Type B pancreatic cell (in vitro differentiated cells): ENCODE measurements around the gene IL1RAPL1. TPM values are rescaled to one million over a fixed set of nuclear protein-coding genes. Genes with fewer than 3 reads are reported as not detected.

Source experiments
- DNase-seq: peaks from one replicate; pipeline ENCODE4 v3.0.0; 2021; ENCODE audit warnings: mixed read lengths; ENCODE audit not compliant: unreplicated experiment; ENCODE audit errors: extremely low spot score
- H3K27ac Mint-ChIP-seq: 2 replicates; pipeline ENCODE4 v1.8.0; 2021; ENCODE audit warnings: mild to moderate bottlenecking, mixed read lengths
- H3K27me3 Mint-ChIP-seq: 2 replicates; pipeline ENCODE4 v1.8.0; 2021; ENCODE audit warnings: mixed read lengths
- H3K36me3 Mint-ChIP-seq: 2 replicates; pipeline ENCODE4 v1.8.0; 2021; ENCODE audit warnings: mixed read lengths
- H3K4me1 Mint-ChIP-seq: one replicate; pipeline ENCODE4 v1.8.0; 2021; ENCODE audit warnings: mixed read lengths; ENCODE audit not compliant: unreplicated experiment
- H3K4me3 Mint-ChIP-seq: 2 replicates; pipeline ENCODE4 v1.8.0; 2021; ENCODE audit warnings: mild to moderate bottlenecking, mixed read lengths
- H3K9me3 Mint-ChIP-seq: 2 replicates; pipeline ENCODE4 v1.8.0; 2021; ENCODE audit warnings: mixed read lengths
- total RNA-seq: library from RNA; stranded (reverse); gene quantifications from 2 replicates; pipeline ENCODE4 v1.2.1, GENCODE V29; 2021; ENCODE audit warnings: low replicate concordance
- TF ChIP-seq, protein P1 (sequence below): fragments of 200-600 bp; sonication (generic); conservative IDR thresholded peaks from 2 replicates; pipeline ENCODE4 v1.5.0; 2021; ENCODE audit warnings: antibody characterized with exemption, mild to moderate bottlenecking

Gene IL1RAPL1
- total RNA-seq, 1 donor from 2014 or later: 2.6 TPM

DNA sequence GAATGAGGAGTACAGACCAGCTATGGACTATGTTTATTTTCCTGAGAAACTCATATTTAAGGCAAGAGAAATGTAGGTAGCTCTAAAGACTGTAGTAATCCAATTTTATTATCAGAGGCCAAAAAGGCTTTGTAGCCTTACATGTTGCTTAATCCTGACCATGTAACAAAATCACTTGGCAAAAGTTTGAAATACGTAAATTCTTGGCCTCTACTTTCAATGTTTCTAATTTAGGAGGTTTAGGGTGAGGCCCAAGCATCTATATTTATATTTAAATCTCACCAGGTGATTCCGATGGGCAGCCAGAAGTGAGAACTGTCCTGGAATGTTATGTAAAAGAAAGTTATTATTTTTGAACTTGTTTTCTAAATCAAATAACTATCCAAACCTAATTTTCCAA lies 289.7 kb downstream of the IL1RAPL1 start:
- Mint-ChIP-seq H3K27me3 (no peaks in the 10 kb centered on the region), H3K27ac (no peak overlapping the region), H3K9me3 (no peaks in the 10 kb centered on the region), H3K36me3 (no peaks in the 10 kb centered on the region), H3K4me3 (no peak overlapping the region), H3K4me1 (no peaks in the 10 kb centered on the region)
- no peak for DNase-seq
- TF ChIP-seq, protein P1, sequence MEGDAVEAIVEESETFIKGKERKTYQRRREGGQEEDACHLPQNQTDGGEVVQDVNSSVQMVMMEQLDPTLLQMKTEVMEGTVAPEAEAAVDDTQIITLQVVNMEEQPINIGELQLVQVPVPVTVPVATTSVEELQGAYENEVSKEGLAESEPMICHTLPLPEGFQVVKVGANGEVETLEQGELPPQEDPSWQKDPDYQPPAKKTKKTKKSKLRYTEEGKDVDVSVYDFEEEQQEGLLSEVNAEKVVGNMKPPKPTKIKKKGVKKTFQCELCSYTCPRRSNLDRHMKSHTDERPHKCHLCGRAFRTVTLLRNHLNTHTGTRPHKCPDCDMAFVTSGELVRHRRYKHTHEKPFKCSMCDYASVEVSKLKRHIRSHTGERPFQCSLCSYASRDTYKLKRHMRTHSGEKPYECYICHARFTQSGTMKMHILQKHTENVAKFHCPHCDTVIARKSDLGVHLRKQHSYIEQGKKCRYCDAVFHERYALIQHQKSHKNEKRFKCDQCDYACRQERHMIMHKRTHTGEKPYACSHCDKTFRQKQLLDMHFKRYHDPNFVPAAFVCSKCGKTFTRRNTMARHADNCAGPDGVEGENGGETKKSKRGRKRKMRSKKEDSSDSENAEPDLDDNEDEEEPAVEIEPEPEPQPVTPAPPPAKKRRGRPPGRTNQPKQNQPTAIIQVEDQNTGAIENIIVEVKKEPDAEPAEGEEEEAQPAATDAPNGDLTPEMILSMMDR: no peak

DNA sequence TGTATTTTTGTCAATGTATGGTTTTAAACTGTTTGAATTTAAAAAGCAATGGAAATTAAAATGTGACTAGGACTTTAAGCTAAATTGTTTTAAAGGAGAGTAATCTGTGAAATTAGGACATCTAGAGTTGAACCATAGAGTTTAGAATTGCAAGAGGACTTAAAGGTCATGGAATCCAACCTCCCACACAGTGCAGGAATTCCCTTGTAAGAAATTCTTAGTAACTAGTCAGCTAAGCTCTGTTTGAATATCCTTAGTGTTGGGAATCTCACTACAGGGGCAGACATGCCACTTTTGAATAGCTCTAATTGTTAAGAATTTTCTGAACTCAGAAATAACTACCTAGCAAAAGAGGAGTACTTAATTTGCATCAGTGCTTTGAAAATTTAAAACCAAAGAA lies 292.9 kb downstream of the IL1RAPL1 start:
- DNase-seq: no peak
- TF ChIP-seq, protein P1: no peak
- Mint-ChIP-seq H3K27me3 (no peaks in the 10 kb centered on the region), H3K27ac (no peak overlapping the region), H3K36me3 (no peaks in the 10 kb centered on the region), H3K4me1 (no peaks in the 10 kb centered on the region), H3K4me3 (no peak overlapping the region), H3K9me3 (no peaks in the 10 kb centered on the region)

DNA sequence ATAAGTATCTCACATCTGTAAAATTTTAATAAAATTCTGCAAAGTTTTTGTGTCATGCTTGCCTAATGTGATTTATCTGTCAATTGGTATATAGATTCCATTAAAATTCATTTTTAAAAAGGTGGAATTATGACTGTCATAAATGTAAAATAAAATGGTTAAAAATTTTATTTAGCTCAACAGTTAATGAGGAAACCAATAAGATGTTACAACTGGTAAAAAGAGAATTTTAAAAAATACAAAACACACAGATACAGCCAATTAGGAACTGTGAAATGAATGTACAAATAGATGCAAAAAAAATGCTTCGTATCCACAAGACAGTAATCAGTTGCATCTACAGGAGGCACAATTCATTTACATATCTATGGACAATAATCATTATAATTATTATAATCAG lies 297.6 kb downstream of the IL1RAPL1 start:
- Mint-ChIP-seq H3K4me1 (no peaks in the 10 kb centered on the region), H3K36me3 (no peaks in the 10 kb centered on the region), H3K27ac (no peak overlapping the region), H3K27me3 (no peaks in the 10 kb centered on the region), H3K9me3 (no peaks in the 10 kb centered on the region), H3K4me3 (no peak overlapping the region)
- no peak for DNase-seq
- TF ChIP-seq, protein P1: no peak

DNA sequence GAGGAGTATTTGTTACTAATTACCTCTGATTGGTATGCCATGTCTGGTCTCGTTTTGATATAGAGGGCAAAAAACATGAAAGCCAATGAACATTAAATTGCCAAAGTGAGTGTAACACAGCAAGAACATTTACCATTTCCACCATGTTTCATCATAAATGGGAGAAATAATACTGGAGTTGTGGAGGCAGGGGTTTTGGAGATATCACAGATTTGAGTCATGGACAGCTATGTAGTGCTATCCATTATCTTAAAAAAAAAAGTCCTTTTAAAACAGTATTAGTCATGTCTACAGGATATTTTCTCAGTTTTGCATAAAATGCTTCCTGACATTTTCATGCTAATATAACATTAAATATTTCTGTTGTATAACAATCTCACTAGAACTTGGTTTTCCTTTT lies 301.2 kb downstream of the IL1RAPL1 start:
- no peak for DNase-seq
- Mint-ChIP-seq H3K36me3 (no peaks in the 10 kb centered on the region), H3K4me3 (no peak overlapping the region), H3K4me1 (no peaks in the 10 kb centered on the region), H3K9me3 (no peaks in the 10 kb centered on the region), H3K27ac (no peak overlapping the region), H3K27me3 (no peaks in the 10 kb centered on the region)
- TF ChIP-seq, protein P1: no peak

DNA sequence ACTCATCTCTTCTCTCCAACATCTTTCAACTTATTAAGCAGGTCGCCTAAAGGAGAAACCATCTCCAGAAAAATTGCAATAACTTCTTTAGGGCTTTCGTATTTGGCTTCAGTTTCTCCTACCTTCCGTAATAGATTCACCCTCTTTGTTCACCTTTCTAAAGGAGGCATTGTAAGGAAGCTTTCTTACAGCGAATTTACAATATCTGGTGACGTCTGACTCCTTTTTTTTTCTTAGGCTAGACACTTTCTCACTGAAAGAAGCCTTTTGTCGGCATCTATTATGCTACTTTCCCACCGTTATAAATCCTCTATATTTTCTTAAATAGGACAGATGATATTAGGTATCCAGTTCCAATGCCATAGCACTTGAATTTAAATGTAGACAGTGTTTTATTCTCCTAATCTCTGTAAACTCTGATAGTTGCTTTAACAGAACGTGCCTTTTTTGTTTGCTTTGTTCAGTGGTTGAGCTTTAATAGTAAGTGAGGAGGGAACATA lies 302.4 kb downstream of the IL1RAPL1 start:
- H3K36me3 Mint-ChIP-seq: no peaks in the 10 kb centered on the region
- TF ChIP-seq, protein P1: no peak
- H3K27ac Mint-ChIP-seq: no peak overlapping the region

DNA sequence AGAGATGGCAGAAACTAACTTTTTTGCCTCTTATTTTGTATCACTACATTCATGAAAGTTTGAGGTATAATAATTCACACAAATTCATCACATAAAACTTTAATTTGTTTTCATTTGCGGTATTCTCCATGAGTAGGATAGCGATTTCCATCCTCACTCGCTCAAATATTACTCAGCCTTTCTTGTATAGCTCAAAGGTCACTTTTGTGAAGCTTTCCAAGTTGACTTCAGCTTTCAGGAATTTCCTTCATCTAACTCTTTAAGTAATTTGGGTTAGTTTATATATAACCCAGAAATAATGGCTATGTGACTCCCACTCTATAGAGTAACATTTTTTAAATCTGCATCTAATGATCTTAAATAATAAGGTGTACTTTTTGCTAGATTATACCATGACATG lies 314.4 kb downstream of the IL1RAPL1 start:
- no peak overlapping the region for H3K27ac Mint-ChIP-seq
- no peaks in the 10 kb centered on the region for H3K4me1 Mint-ChIP-seq
- no peaks in the 10 kb centered on the region for H3K36me3 Mint-ChIP-seq
- peaks cover 9% of the 10 kb centered on the region for H3K27me3 Mint-ChIP-seq
- DNase-seq: no peak
- H3K9me3 Mint-ChIP-seq: no peaks in the 10 kb centered on the region
- TF ChIP-seq, protein P1: no peak
- H3K4me3 Mint-ChIP-seq: no peak overlapping the region

More for the DNA sequence above, 302.4 kb downstream of the IL1RAPL1 start:
- no peak overlapping the region for H3K4me3 Mint-ChIP-seq
- no peaks in the 10 kb centered on the region for H3K4me1 Mint-ChIP-seq
- no peaks in the 10 kb centered on the region for H3K27me3 Mint-ChIP-seq
- no peak for DNase-seq
- H3K9me3 Mint-ChIP-seq: no peaks in the 10 kb centered on the region
